ENCODE measurements around the gene INHBB.

GRCh38 chr2:120378605-120379004 is 32.7 kb downstream of the INHBB start:
- TF ChIP-seq CTCF (IDR thresholded peaks at IDR 0.05) (no peak), POLR2A (IDR thresholded peaks at IDR 0.05) (no peak)
